Esophagus squamous epithelium (tissue), 4 donors: ENCODE results near the gene MXD4.

Source experiments
- CTCF ChIP-seq, 6 experiments: fragments of 450-650 bp in 4 of 6; fragments of 200-600 bp in 2 of 6; sonication (generic) in 2 of 6; IDR thresholded peaks; one replicate each; pipeline ENCODE4 v1.5.1; 2016 to 2019; ENCODE audit warnings: antibody characterized with exemption in 6 of 6, mild to moderate bottlenecking in 4 of 6, moderate library complexity in 4 of 6
- POLR2A ChIP-seq, 4 donors: fragments of 450-650 bp; IDR thresholded peaks; one replicate each; pipeline ENCODE4 v1.6.1; 2017; ENCODE audit warnings: antibody characterized with exemption in 4 of 4, mild to moderate bottlenecking in 4 of 4, moderate library complexity in 3 of 4

GRCh38 chr4:2260344-2261109 is 1.4 kb downstream of the MXD4 start:
- no peak for TF ChIP-seq CTCF (IDR thresholded peaks at IDR 0.05)
- no peak for TF ChIP-seq POLR2A (IDR thresholded peaks at IDR 0.05)
